Peyer's patch (tissue), 4 donors: ENCODE measurements around the gene TOMM20. TPM values are rescaled to one million over a fixed set of nuclear protein-coding genes. Genes with fewer than 3 reads are reported as not detected.

Experiments used
- DNase-seq, 3 donors: peaks; one replicate each; pipeline ENCODE4 v3.0.0-alpha.2; 2017 to 2019
- H3K27ac ChIP-seq, 4 donors: fragments of 200-600 bp; sonication (generic); one replicate each; pipeline ENCODE4 v1.5.1; 2016 to 2019
- H3K27me3 ChIP-seq, 2 donors: fragments of 200-600 bp; sonication (generic); one replicate each; pipeline ENCODE4 v1.5.1; 2019
- H3K36me3 ChIP-seq, 3 donors: fragments of 200-600 bp; sonication (generic); one replicate each; pipeline ENCODE4 v1.5.1; 2016 to 2019
- H3K4me1 ChIP-seq, 4 donors: fragments of 200-600 bp; sonication (generic); one replicate each; pipeline ENCODE4 v1.5.1; 2016 to 2019
- H3K4me3 ChIP-seq, 4 donors: fragments of 200-600 bp; sonication (generic); 1 replicate in 3 of 4; 2 replicates in 1 of 4; pipeline ENCODE4 v1.5.1; 2016 to 2019; ENCODE audit warnings: mild to moderate bottlenecking in 1 of 4
- H3K9me3 ChIP-seq, 4 donors: fragments of 200-600 bp; sonication (generic); one replicate each; pipeline ENCODE4 v1.5.1; 2016 to 2019; ENCODE audit warnings: mild to moderate bottlenecking in 1 of 4
- POLR2A ChIP-seq, 2 donors: fragments of 450-650 bp; IDR thresholded peaks; one replicate each; pipeline ENCODE4 v1.5.1; 2017; ENCODE audit warnings: antibody characterized with exemption in 2 of 2, mild to moderate bottlenecking in 2 of 2, moderate library complexity in 2 of 2
- total RNA-seq, 4 donors: library from RNA; depleted of rRNA; stranded (reverse); fragments of >200 nt; gene quantifications; one replicate each; pipeline ENCODE4 v1.1.0, GENCODE V29; 2016
- TF ChIP-seq, protein P1 (sequence below), 6 experiments: fragments of 450-650 bp in 4 of 6; fragments of 200-600 bp in 2 of 6; sonication (generic) in 1 of 6; IDR thresholded peaks; one replicate each; pipeline ENCODE4 v1.5.1; 2017 to 2019; ENCODE audit warnings: antibody characterized with exemption in 6 of 6, mild to moderate bottlenecking in 3 of 6, moderate library complexity in 1 of 6

Gene TOMM20
- total RNA-seq, 4 donors from 2014 or later = 38.0 to 44.3 (median 42.8) TPM

GRCh38 chr1:235072096-235072495, 56.5 kb downstream of the TOMM20 start:
- Histone ChIP-seq H3K4me1 (peaks cover 11 to 64% (median 27%) of the 10 kb centered on the region in 4 donors), H3K9me3 (no peaks in the 10 kb centered on the region), H3K27me3 (no peaks in the 10 kb centered on the region), H3K27ac (no peak overlapping the region), H3K4me3 (no peak overlapping the region), H3K36me3 (no peaks in the 10 kb centered on the region)
- no peak for DNase-seq
- TF ChIP-seq, protein P1, sequence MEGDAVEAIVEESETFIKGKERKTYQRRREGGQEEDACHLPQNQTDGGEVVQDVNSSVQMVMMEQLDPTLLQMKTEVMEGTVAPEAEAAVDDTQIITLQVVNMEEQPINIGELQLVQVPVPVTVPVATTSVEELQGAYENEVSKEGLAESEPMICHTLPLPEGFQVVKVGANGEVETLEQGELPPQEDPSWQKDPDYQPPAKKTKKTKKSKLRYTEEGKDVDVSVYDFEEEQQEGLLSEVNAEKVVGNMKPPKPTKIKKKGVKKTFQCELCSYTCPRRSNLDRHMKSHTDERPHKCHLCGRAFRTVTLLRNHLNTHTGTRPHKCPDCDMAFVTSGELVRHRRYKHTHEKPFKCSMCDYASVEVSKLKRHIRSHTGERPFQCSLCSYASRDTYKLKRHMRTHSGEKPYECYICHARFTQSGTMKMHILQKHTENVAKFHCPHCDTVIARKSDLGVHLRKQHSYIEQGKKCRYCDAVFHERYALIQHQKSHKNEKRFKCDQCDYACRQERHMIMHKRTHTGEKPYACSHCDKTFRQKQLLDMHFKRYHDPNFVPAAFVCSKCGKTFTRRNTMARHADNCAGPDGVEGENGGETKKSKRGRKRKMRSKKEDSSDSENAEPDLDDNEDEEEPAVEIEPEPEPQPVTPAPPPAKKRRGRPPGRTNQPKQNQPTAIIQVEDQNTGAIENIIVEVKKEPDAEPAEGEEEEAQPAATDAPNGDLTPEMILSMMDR (IDR thresholded peaks at IDR 0.05) = no peak
- TF ChIP-seq POLR2A (IDR thresholded peaks at IDR 0.05) = no peak

GRCh38 chr1:235070819-235071218, 57.8 kb downstream of the TOMM20 start:
- no peak for DNase-seq
- Histone ChIP-seq H3K27me3 (no peaks in the 10 kb centered on the region), H3K4me1 (peaks cover 11 to 60% (median 27%) of the 10 kb centered on the region in 4 donors), H3K36me3 (no peaks in the 10 kb centered on the region), H3K27ac (peak overlapping the region in 2 of 4 donors; percentile 87 to 95), H3K4me3 (no peak overlapping the region), H3K9me3 (no peaks in the 10 kb centered on the region)
- no peak for TF ChIP-seq POLR2A (IDR thresholded peaks at IDR 0.05)
- TF ChIP-seq, protein P1 (IDR thresholded peaks at IDR 0.05) = no peak

DNA sequence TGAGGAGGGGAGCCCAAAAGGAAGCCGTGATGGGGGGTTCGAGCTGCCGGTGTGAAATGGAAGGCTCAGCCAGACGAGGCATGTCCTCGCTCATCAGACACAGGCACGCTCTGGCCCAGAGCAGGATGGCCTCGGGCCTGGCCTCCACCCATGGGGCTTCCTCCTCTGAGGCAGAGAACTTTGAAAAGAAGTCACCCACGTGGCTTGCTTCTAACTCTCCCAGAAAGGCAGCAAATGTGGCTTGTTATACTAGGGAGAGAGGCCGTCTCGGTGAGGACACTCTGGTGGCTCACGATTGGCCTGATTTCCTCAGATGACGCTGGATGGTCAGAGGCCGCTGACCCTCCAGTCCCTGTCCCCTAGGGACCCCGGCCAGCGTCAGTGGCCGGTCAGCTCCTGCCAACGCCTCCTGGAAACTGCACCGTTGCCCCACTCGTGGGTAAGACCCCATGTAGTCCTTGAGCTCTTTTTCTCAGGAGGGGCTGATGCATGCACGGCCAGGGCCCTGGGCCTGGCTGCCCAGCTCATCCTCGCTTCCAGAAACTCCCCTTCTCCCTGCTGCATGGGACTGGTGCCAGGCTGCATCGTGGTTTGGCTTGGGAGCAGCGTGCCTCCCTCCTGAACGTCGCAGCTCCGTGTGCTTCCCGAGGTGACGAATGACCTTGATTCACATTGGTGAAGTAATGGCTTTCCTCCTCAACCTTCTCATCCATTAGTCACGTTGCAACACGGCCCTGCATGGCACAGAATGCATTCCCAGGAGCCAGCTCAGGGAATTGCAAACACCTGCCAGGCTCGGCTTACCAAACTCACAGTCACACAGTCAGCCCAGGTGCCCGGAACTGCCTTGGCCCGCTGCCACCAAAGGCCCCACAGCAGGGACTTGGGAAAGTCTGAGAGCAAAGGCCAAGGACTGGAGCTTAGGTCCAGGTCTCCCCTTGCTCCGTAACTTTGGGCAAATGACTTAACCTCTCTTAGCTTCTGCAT, 58.8 kb downstream of the TOMM20 start:
- Histone ChIP-seq H3K27ac (peak overlapping the region in 3 of 4 donors; percentile 74 to 95 (median 87)), H3K27me3 (no peaks in the 10 kb centered on the region), H3K4me3 (peak overlapping the region in 1 of 4 donors; percentile 12), H3K4me1 (peaks cover 8 to 51% (median 23%) of the 10 kb centered on the region in 4 donors), H3K36me3 (no peaks in the 10 kb centered on the region), H3K9me3 (no peaks in the 10 kb centered on the region)
- TF ChIP-seq, protein P1 (IDR thresholded peaks at IDR 0.05) = peak in 1 of 6 experiments; percentile 4
- TF ChIP-seq POLR2A (IDR thresholded peaks at IDR 0.05) = peak in 1 of 2 donors; percentile 27
- DNase-seq = peak in 2 of 3 donors; percentile 86 to 87

GRCh38 chr1:235069176-235069575, 59.5 kb downstream of the TOMM20 start:
- Histone ChIP-seq H3K27ac (peak overlapping the region in 3 of 4 donors; percentile 74 to 95 (median 87)), H3K9me3 (no peaks in the 10 kb centered on the region), H3K4me3 (peak overlapping the region in 1 of 4 donors; percentile 12), H3K36me3 (no peaks in the 10 kb centered on the region), H3K27me3 (no peaks in the 10 kb centered on the region), H3K4me1 (peaks cover 1 to 44% (median 17%) of the 10 kb centered on the region in 4 donors)
- TF ChIP-seq, protein P1 (IDR thresholded peaks at IDR 0.05) = no peak
- no peak for TF ChIP-seq POLR2A (IDR thresholded peaks at IDR 0.05)
- DNase-seq = no peak

GRCh38 chr1:235068158-235069121, 60.2 kb downstream of the TOMM20 start:
- Histone ChIP-seq H3K4me3 (peak overlapping the region in 1 of 4 donors; percentile 39), H3K9me3 (no peaks in the 10 kb centered on the region), H3K4me1 (peaks cover 0 to 40% (median 15%) of the 10 kb centered on the region in 4 donors), H3K27me3 (no peaks in the 10 kb centered on the region), H3K36me3 (no peaks in the 10 kb centered on the region), H3K27ac (peak overlapping the region; percentile 36 to 95 (median 80))
- TF ChIP-seq, protein P1 (IDR thresholded peaks at IDR 0.05) = no peak
- TF ChIP-seq POLR2A (IDR thresholded peaks at IDR 0.05) = peak in 1 of 2 donors; percentile 27
- DNase-seq = peak in 2 of 3 donors; percentile 64 to 75
